Spinal cord (tissue), 10 donors: ENCODE data around the gene TUT4. TPM values are rescaled to one million over a fixed set of nuclear protein-coding genes. Genes with fewer than 3 reads are reported as not detected.

ENCODE experiments used
- DNase-seq, 6 donors: peaks; one replicate each; pipeline versions ENCODE4 v3.0.0 to v3.0.0-alpha.2; 2013 to 2015; ENCODE audit warnings: low spot score in 6 of 6, low read depth in 4 of 6
- H3K27ac ChIP-seq: one replicate; pipeline ENCODE4 v1.5.1; 2013; ENCODE audit warnings: low read depth, low read length, control low read depth
- H3K27me3 ChIP-seq: one replicate; pipeline ENCODE4 v1.6.1; 2013; ENCODE audit warnings: low read length; ENCODE audit not compliant: control insufficient read depth, insufficient read depth
- H3K36me3 ChIP-seq: one replicate; pipeline ENCODE4 v1.6.1; 2013; ENCODE audit warnings: low read length; ENCODE audit not compliant: control insufficient read depth, insufficient read depth
- H3K4me1 ChIP-seq: one replicate; pipeline ENCODE4 v1.6.1; 2013; ENCODE audit warnings: low read length; ENCODE audit not compliant: control insufficient read depth, insufficient read depth
- H3K4me3 ChIP-seq: one replicate; pipeline ENCODE4 v1.5.1; 2013; ENCODE audit warnings: low read depth, low read length, control low read depth
- H3K9me3 ChIP-seq: one replicate; pipeline ENCODE4 v1.6.1; 2013; ENCODE audit warnings: low read length; ENCODE audit not compliant: control insufficient read depth, insufficient read depth
- WGBS: methylation state at CpG from one replicate; pipeline ENCODE4 v1.1.5; 2013; ENCODE audit warnings: missing lambda C conversion rate; ENCODE audit not compliant: insufficient coverage; 5-methylcytosine and 5-hydroxymethylcytosine counted together
- polyA plus RNA-seq, 2 donors: library from polyadenylated mRNA; unstranded; fragments of 120-200 nt; gene quantifications; one replicate each; pipeline ENCODE4 v1.2.1, GENCODE V29; 2013; ENCODE audit not compliant: insufficient read length in 2 of 2
- total RNA-seq, 2 donors: library from RNA; depleted of rRNA in 1 of 2; stranded (reverse); fragments of 120-200 nt in 1 of 2; fragments of >200 nt in 1 of 2; gene quantifications; one replicate each; pipeline versions ENCODE4 v1.2.3 to v1.2.4, GENCODE V29; 2013 to 2014
- donor health status: healthy.

The TUT4 gene
- total and polyA plus RNA-seq, 4 donors, result 59.8 to 99.8 (median 84.5) TPM

DNA sequence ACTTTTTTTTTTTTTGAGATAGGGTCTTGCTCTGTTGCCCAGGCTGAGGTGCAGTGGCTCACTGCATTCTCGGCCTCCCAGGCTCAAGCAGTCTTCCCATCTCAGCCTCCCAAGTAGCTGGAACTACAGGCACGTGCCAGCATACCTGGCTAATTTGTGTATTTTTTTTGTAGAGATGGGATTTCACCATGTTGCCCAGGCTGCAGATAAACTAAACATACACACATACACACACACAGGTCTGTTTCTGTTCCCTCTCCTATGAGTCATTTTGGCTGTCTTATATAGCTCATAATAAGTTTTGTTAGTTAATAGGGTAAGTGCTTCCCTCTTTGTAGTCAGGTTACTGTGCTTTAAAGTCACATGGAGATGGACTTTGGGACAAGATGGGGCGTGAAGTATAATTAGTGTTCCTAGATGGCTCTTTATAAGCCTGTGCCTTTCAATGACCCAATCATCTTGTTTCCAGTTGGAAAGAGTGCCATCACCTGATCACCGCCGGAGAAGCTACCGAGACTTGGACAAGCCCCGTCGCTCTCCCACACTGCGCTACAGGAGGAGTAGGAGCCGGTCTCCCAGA, 139.4 kb downstream of the TUT4 start:
- no peak for DNase-seq
- no peak overlapping the region for H3K4me3 ChIP-seq
- H3K4me1 ChIP-seq, result no peaks in the 10 kb centered on the region
- H3K36me3 ChIP-seq, result peaks cover 56% of the 10 kb centered on the region
- no peak overlapping the region for H3K27ac ChIP-seq
- H3K9me3 ChIP-seq, result no peaks in the 10 kb centered on the region
- H3K27me3 ChIP-seq, result no peaks in the 10 kb centered on the region
- whole genome bisulfite sequencing, result 97% methylated on average over 6 of the region's 10 CpGs

DNA sequence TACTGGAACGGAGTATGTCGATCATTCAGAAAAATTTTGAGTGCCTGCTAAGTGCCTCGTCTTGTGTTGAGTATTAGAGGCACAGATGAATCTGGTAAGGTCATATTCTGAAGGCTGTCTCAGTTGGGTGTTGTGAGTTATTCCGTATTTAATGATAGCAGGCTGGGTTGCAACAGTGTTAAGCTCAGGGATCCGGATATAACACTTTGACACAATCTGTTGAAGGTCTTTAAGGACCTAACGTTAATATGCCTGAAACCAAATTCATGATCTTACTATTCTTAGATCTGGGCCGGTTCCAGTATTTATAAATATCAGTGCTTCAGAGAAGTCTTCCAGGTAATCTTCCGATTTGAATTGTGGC, 147.9 kb downstream of the TUT4 start:
- no peaks in the 10 kb centered on the region for H3K27me3 ChIP-seq
- no peak for DNase-seq
- peaks cover 26% of the 10 kb centered on the region for H3K36me3 ChIP-seq
- peak overlapping the region; percentile 94 for H3K4me3 ChIP-seq
- peaks cover 11% of the 10 kb centered on the region for H3K4me1 ChIP-seq
- H3K27ac ChIP-seq, result peak overlapping the region; percentile 94
- WGBS, result 7% methylated on average over 6 of the region's 8 CpGs
- no peaks in the 10 kb centered on the region for H3K9me3 ChIP-seq

DNA sequence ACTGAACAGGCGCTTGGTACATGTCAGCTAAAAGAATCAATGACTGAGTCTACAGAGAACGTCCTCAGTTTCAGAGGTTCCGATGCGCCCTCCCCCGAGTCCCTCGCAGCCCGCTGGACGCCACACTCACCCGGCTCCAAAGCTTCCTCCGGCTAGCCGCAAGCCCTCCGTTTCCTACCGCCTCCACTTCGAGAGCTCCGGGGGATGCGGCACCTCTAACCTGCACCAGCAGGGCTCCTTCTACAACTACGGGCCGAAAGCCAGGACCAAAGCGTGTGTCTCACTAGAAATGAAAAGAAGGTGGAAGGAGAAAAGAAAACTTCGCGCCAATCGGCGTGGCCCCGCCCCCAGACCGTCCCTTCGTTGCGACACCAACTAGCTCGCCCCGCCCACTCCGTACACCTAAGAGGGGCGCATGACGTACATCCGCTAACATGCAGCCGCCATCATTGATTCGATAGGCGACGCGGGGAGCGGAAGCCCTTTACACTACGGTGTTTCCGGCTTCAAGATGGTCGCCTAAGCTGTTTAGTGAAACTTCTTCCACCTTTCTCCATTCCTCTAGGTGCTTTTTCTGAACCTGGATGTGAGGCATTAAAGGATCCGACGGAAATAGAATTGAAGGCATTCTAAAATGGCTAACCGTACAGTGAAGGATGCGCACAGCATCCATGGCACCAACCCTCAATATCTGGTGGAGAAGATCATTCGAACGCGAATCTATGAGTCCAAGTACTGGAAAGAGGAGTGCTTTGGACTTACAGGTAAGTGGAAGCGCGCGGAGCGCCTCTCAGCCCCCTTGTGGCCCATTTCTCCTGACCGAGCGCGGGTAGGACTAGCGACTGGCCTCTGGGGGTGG, 148.5 kb downstream of the TUT4 start, which contains the start of the genes ORC1 and PRPF38A:
Gene ORC1 (minus strand): TSS at position 308 of the 859 bp plus-strand sequence. CDS start 2,200 bp downstream, outside the sequence.
Gene PRPF38A (plus strand): TSS at position 487 of the 859 bp plus-strand sequence. CDS start 148 bp downstream, at position 635.
- DNase-seq, result peak; percentile 94 to 99 (median 98)
- Histone ChIP-seq H3K4me3 (peak within 1 kb of the TSS; percentile 94), H3K9me3 (no peaks in the 10 kb centered on the region), H3K4me1 (peaks cover 11% of the 10 kb centered on the region), H3K36me3 (peaks cover 25% of the 10 kb centered on the region), H3K27me3 (no peaks in the 10 kb centered on the region), H3K27ac (peak within 1 kb of the TSS; percentile 94)
- WGBS, result 0% methylated on average over 51 of the region's 57 CpGs

DNA sequence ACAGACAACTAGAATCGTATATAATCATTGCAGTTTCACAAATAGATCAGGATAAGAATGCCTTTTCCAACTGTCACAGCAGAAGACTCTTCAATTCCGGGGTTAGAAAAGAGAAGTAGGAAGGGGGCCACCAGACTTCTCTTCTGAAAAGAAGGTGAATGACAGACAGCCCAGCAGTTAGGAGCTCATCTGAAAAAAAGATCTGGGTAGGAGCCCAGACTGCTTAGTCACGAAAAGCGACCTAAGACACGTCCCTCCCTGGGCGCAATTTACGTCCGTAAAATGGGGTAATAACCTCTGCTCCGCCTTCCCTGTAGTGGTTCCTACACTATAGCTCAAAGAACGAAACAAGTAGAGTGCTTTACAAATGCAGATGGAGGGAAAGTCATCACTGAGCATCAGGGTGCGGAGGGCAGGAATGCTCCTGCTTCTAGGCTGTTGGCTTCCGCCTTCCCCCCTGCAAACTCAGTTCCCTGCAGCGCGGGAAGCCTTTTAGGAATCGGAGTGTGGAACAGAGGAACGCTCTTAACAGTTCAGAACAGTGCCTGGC, 149.3 kb downstream of the TUT4 start:
- Histone ChIP-seq H3K4me1 (peaks cover 11% of the 10 kb centered on the region), H3K4me3 (peak overlapping the region; percentile 94), H3K9me3 (no peaks in the 10 kb centered on the region), H3K36me3 (peaks cover 18% of the 10 kb centered on the region), H3K27ac (peak overlapping the region; percentile 22), H3K27me3 (no peaks in the 10 kb centered on the region)
- no peak for DNase-seq
- 1% methylated on average over 12 of the region's 16 CpGs for WGBS

DNA sequence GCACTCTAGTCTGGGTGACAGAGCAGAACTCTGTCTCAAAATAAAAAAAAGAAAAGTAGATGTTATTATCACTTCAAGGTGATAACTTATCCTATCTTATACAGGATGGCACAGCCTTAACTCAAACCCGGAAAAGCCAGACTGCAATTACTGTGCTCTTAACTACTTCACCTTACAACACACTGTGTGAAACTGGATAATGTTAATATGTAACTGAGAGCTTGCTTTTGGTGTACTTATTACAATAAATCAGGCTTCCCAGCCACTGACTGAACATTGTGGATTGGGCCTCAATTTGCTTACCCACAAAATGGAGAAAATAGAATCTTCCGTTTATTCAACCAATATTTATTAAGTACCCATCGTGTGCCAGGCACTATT, 150.0 kb downstream of the TUT4 start:
- no peak overlapping the region for H3K4me3 ChIP-seq
- DNase-seq, result no peak

DNA sequence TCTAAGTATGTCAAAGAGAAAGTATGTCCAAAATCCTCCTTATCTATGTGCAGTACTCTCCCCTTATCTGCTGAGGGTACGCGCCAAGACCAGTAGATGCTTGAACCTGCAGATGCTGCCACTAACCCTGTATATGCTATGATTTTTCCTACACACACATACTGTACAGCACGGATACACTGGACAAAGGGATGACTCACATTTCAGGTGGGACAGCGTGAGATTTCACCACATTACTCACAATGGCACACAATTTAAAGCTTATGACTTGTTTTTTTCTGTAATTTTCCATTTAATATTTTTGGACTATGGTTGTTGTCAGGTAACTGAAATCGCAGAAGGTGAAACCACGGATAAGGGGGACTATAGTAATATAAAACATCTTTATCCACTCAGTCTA, 152.8 kb downstream of the TUT4 start:
- 100% methylated on average over 2 of the region's 6 CpGs for WGBS
- H3K27ac ChIP-seq, result no peak overlapping the region
- peaks cover 3% of the 10 kb centered on the region for H3K36me3 ChIP-seq
- no peak overlapping the region for H3K4me3 ChIP-seq
- H3K9me3 ChIP-seq, result no peaks in the 10 kb centered on the region
- H3K27me3 ChIP-seq, result no peaks in the 10 kb centered on the region
- no peak for DNase-seq
- H3K4me1 ChIP-seq, result peaks cover 6% of the 10 kb centered on the region

More for the DNA sequence above, 150.0 kb downstream of the TUT4 start:
- Histone ChIP-seq H3K36me3 (peaks cover 14% of the 10 kb centered on the region), H3K27ac (no peak overlapping the region), H3K4me1 (peaks cover 11% of the 10 kb centered on the region), H3K9me3 (no peaks in the 10 kb centered on the region), H3K27me3 (no peaks in the 10 kb centered on the region)
- no CpG with 5 or more reads among the region's 3 CpGs for WGBS

DNA sequence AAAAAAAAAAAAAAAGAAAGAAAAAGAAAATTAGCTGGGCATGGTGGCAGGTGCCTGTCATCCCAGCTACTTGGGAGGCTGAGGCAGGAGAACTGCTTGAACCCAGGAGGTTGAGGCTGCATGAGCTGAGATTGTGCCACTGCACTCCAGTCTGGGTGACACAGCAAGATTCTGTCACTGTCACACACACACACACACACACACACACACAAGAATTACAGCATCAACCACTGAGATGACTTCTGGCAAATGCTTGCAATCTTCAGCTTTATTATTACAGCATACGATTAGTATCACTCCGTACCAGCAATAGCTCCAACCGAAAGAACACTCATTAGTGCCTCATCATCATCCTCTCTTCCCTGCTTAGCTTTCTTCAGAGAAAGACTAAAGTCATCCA, 153.3 kb downstream of the TUT4 start:
- WGBS, result 93% methylated on average over 3 of the region's 3 CpGs
- no peak overlapping the region for H3K4me3 ChIP-seq
- no peaks in the 10 kb centered on the region for H3K27me3 ChIP-seq
- H3K4me1 ChIP-seq, result peaks cover 6% of the 10 kb centered on the region
- H3K27ac ChIP-seq, result no peak overlapping the region
- H3K9me3 ChIP-seq, result no peaks in the 10 kb centered on the region
- peaks cover 3% of the 10 kb centered on the region for H3K36me3 ChIP-seq
- no peak for DNase-seq

DNA sequence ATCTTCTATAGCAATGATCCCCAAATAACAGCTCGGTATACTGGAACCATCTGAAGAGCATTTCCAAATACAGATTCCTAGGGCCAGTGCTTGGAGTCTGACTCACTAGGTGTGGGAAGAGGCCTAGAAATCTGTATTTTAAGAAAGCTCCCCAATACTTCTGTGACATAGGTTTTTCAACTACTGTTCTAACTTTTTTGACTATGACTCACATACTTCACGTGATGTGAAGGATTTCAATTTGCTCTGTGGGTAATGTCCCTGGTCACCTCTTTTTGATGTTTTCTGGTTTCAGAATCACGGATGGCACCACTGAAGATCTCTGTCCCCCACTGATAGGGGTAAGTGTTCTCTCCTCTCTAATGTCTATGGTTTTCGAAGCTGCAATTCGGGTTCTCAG, 159.7 kb downstream of the TUT4 start:
- Histone ChIP-seq H3K9me3 (no peaks in the 10 kb centered on the region), H3K4me3 (no peak overlapping the region), H3K4me1 (no peaks in the 10 kb centered on the region), H3K27ac (no peak overlapping the region), H3K36me3 (peaks cover 3% of the 10 kb centered on the region), H3K27me3 (no peaks in the 10 kb centered on the region)
- no CpG with 5 or more reads among the region's 5 CpGs for WGBS
- DNase-seq, result no peak

DNA sequence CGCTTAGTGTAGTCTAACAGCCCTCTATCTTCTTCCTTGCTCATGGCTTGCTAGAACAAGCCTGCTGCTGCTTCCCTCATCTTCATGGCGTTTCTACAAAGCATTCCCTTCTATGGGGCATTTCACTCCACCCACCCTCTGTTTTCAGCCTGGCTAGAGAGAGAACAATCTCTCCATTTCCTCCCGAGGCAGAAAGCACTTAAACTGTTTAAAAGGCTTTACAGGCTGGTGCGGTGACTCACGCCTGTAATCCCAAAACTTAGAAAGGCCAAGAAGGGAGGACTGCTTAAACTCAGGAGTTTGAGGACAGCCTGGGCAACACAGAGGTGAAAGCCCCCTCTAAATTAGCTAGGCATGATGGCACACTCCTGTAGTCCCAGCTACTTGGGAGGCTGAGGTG, 166.4 kb downstream of the TUT4 start:
- DNase-seq, result no peak

More for the DNA sequence above, 166.4 kb downstream of the TUT4 start:
- no peak overlapping the region for H3K27ac ChIP-seq
- peaks cover 8% of the 10 kb centered on the region for H3K36me3 ChIP-seq
- no peaks in the 10 kb centered on the region for H3K27me3 ChIP-seq
- no peak overlapping the region for H3K4me3 ChIP-seq
- H3K4me1 ChIP-seq, result no peaks in the 10 kb centered on the region
- 93% methylated on average over 4 of the region's 5 CpGs for WGBS
- H3K9me3 ChIP-seq, result no peaks in the 10 kb centered on the region
